BLaER1 treated with 17β-estradiol and CSF1 and Interleukin-3, amounts not matched to agents 10 nM and 100 nM (cell line): ENCODE measurements around the gene NCMAP.

ENCODE experiments used
- H3K27ac ChIP-seq, 11 experiments: shearing (Covaris generic); formaldehyde crosslinking; 2 replicates each; pipeline ENCODE4 v1.8.1; 2022
- H3K27me3 ChIP-seq, 11 experiments: shearing (Covaris generic); formaldehyde crosslinking; 2 replicates each; pipeline ENCODE4 v1.8.1; 2022
- H3K36me3 ChIP-seq, 11 experiments: shearing (Covaris generic); formaldehyde crosslinking; 2 replicates each; pipeline ENCODE4 v1.8.1; 2022
- H3K4me1 ChIP-seq, 10 experiments: shearing (Covaris generic); formaldehyde crosslinking; 2 replicates each; pipeline ENCODE4 v1.8.1; 2022
- H3K4me2 ChIP-seq, 11 experiments: shearing (Covaris generic); formaldehyde crosslinking; 2 replicates each; pipeline ENCODE4 v1.8.1; 2022
- H3K4me3 ChIP-seq, 10 experiments: shearing (Covaris generic); formaldehyde crosslinking; 2 replicates each; pipeline ENCODE4 v1.8.1; 2022
- H3K9ac ChIP-seq, 11 experiments: shearing (Covaris generic); formaldehyde crosslinking; 2 replicates each; pipeline ENCODE4 v1.8.1; 2022
- H3K9me3 ChIP-seq, 11 experiments: shearing (Covaris generic); formaldehyde crosslinking; replicated peaks in 1 of 11; 2 replicates each; pipeline ENCODE4 v1.8.1; 2022
- H4K20me1 ChIP-seq, 11 experiments: shearing (Covaris generic); formaldehyde crosslinking; 2 replicates each; pipeline ENCODE4 v1.8.1; 2022
- Cebpa-rat ChIP-seq, 11 experiments: shearing (Covaris generic); IDR thresholded peaks; 2 replicates each; pipeline ENCODE4 v1.8.1; 2022

The NCMAP gene

GRCh38 chr1:24621121-24621520 is 65.2 kb downstream of the NCMAP start:
- H3K4me3 ChIP-seq: no peak overlapping the region
- no peaks in the 10 kb centered on the region for H3K36me3 ChIP-seq
- H4K20me1 ChIP-seq: no peaks in the 10 kb centered on the region
- H3K27me3 ChIP-seq: no peaks in the 10 kb centered on the region
- H3K9me3 ChIP-seq: peaks cover 0 to 8% (median 0%) of the 10 kb centered on the region in 11 experiments; a peak in 1 of 22 replicates
- H3K4me1 ChIP-seq: no peaks in the 10 kb centered on the region
- H3K27ac ChIP-seq: no peak overlapping the region
- TF ChIP-seq Cebpa-rat (IDR thresholded peaks at IDR 0.05): no peak
- H3K4me2 ChIP-seq: no peak overlapping the region
- H3K9ac ChIP-seq: no peak overlapping the region

- Histone ChIP-seq H3K36me3 (no peaks in the 10 kb centered on the region), H3K4me2 (no peak overlapping the region), H3K27me3 (no peaks in the 10 kb centered on the region), H3K9ac (no peak overlapping the region), H3K27ac (no peak overlapping the region), H3K4me3 (no peak overlapping the region), H3K4me1 (no peaks in the 10 kb centered on the region), H4K20me1 (no peaks in the 10 kb centered on the region), H3K9me3 (peaks cover 0 to 9% (median 0%) of the 10 kb centered on the region in 11 experiments; a peak in 1 of 22 replicates)
- TF ChIP-seq Cebpa-rat (IDR thresholded peaks at IDR 0.05): no peak
Measured at GRCh38 chr1:24622218-24622617, 66.3 kb downstream of the NCMAP start.

GRCh38 chr1:24632832-24633175 is 76.9 kb downstream of the NCMAP start:
- Histone ChIP-seq H3K9ac (no peak overlapping the region), H3K4me2 (no peak overlapping the region), H3K27ac (no peak overlapping the region), H3K9me3 (no peaks in the 10 kb centered on the region), H3K4me3 (no peak overlapping the region), H3K27me3 (no peaks in the 10 kb centered on the region), H3K36me3 (no peaks in the 10 kb centered on the region), H3K4me1 (peaks cover 4 to 16% (median 11%) of the 10 kb centered on the region in 10 experiments; a peak in 18 of 20 replicates), H4K20me1 (no peaks in the 10 kb centered on the region)
- no peak for TF ChIP-seq Cebpa-rat (IDR thresholded peaks at IDR 0.05)

GRCh38 chr1:24635195-24635843 is 79.4 kb downstream of the NCMAP start:
- Histone ChIP-seq H3K4me1 (peaks cover 0 to 26% (median 9%) of the 10 kb centered on the region in 10 experiments; a peak in 12 of 20 replicates), H3K4me3 (no peak overlapping the region), H3K9ac (no peak overlapping the region), H3K27ac (no peak overlapping the region), H3K9me3 (no peaks in the 10 kb centered on the region), H3K4me2 (no peak overlapping the region), H3K27me3 (no peaks in the 10 kb centered on the region), H4K20me1 (no peaks in the 10 kb centered on the region), H3K36me3 (no peaks in the 10 kb centered on the region)
- TF ChIP-seq Cebpa-rat (IDR thresholded peaks at IDR 0.05): no peak

GRCh38 chr1:24636661-24637357 is 80.9 kb downstream of the NCMAP start:
- H3K9me3 ChIP-seq: no peaks in the 10 kb centered on the region
- peak overlapping the region in 1 of 11 experiments; percentile 37; a peak in 1 of 22 replicates for H3K9ac ChIP-seq
- H3K36me3 ChIP-seq: no peaks in the 10 kb centered on the region
- no peaks in the 10 kb centered on the region for H3K27me3 ChIP-seq
- no peak for TF ChIP-seq Cebpa-rat (IDR thresholded peaks at IDR 0.05)
- peaks cover 10 to 40% (median 22%) of the 10 kb centered on the region in 10 experiments for H3K4me1 ChIP-seq
- peak overlapping the region in 4 of 11 experiments; percentile 2 to 30 (median 8); a peak in 4 of 22 replicates for H3K4me2 ChIP-seq
- no peaks in the 10 kb centered on the region for H4K20me1 ChIP-seq
- no peak overlapping the region for H3K27ac ChIP-seq
- no peak overlapping the region for H3K4me3 ChIP-seq

- no peaks in the 10 kb centered on the region for H3K36me3 ChIP-seq
Measured at GRCh38 chr1:24639094-24639493, 83.2 kb downstream of the NCMAP start.

GRCh38 chr1:24639881-24640280 is 84.0 kb downstream of the NCMAP start:
- peaks cover under 1 to 6% (median 2%) of the 10 kb centered on the region in 11 experiments; a peak in 13 of 22 replicates for H3K36me3 ChIP-seq
- H3K27ac ChIP-seq: 0 out of 22 replicates have a peak overlapping the region, but pooled peaks of 1 of the 11 experiments have one; percentile 14
- H4K20me1 ChIP-seq: peaks cover 13 to 17% (median 16%) of the 10 kb centered on the region in 11 experiments
- no peaks in the 10 kb centered on the region for H3K9me3 ChIP-seq
- TF ChIP-seq Cebpa-rat (IDR thresholded peaks at IDR 0.05): no peak
- H3K27me3 ChIP-seq: no peaks in the 10 kb centered on the region
- no peak overlapping the region for H3K9ac ChIP-seq
- H3K4me2 ChIP-seq: peak overlapping the region in 2 of 11 experiments; percentile 24 to 85; a peak in 4 of 22 replicates
- H3K4me3 ChIP-seq: no peak overlapping the region
- H3K4me1 ChIP-seq: peaks cover 21 to 48% (median 32%) of the 10 kb centered on the region in 10 experiments

More at GRCh38 chr1:24639094-24639493, 83.2 kb downstream of the NCMAP start:
- Histone ChIP-seq H4K20me1 (peaks cover 5 to 10% (median 8%) of the 10 kb centered on the region in 11 experiments; a peak in 21 of 22 replicates), H3K4me2 (peak overlapping the region in 1 of 11 experiments; percentile 24; a peak in 1 of 22 replicates), H3K9me3 (no peaks in the 10 kb centered on the region), H3K4me1 (peaks cover 14 to 40% (median 24%) of the 10 kb centered on the region in 10 experiments), H3K27me3 (no peaks in the 10 kb centered on the region), H3K9ac (no peak overlapping the region), H3K27ac (no peak overlapping the region), H3K4me3 (no peak overlapping the region)
- peak in 1 of 11 experiments; percentile 42; a peak in 1 of 22 replicates for TF ChIP-seq Cebpa-rat (IDR thresholded peaks at IDR 0.05)

- no peak for TF ChIP-seq Cebpa-rat (IDR thresholded peaks at IDR 0.05)
- H3K4me2 ChIP-seq: peak overlapping the region in 2 of 11 experiments; percentile 85 to 92; a peak in 5 of 22 replicates
- H3K4me1 ChIP-seq: peaks cover 23 to 52% (median 36%) of the 10 kb centered on the region in 10 experiments
- no peaks in the 10 kb centered on the region for H3K27me3 ChIP-seq
- no peaks in the 10 kb centered on the region for H3K9me3 ChIP-seq
- 0 out of 22 replicates have a peak overlapping the region, but pooled peaks of 1 of the 11 experiments have one; percentile 14 for H3K27ac ChIP-seq
- no peak overlapping the region for H3K4me3 ChIP-seq
- no peak overlapping the region for H3K9ac ChIP-seq
- peaks cover 4 to 10% (median 6%) of the 10 kb centered on the region in 11 experiments; a peak in 19 of 22 replicates for H3K36me3 ChIP-seq
- peaks cover 17 to 21% (median 20%) of the 10 kb centered on the region in 11 experiments for H4K20me1 ChIP-seq
Measured at GRCh38 chr1:24640288-24640687, 84.4 kb downstream of the NCMAP start.

- H3K4me3 ChIP-seq: peak overlapping the region; percentile 73 to 98 (median 94)
- peaks cover 31 to 36% (median 35%) of the 10 kb centered on the region in 11 experiments for H4K20me1 ChIP-seq
- H3K9ac ChIP-seq: peak overlapping the region; percentile 92 to 100 (median 98)
- H3K9me3 ChIP-seq: no peaks in the 10 kb centered on the region
- no peaks in the 10 kb centered on the region for H3K27me3 ChIP-seq
- H3K4me1 ChIP-seq: peaks cover 28 to 50% (median 36%) of the 10 kb centered on the region in 10 experiments
- no peak for TF ChIP-seq Cebpa-rat (IDR thresholded peaks at IDR 0.05)
- peak overlapping the region; percentile 92 to 100 (median 97) for H3K27ac ChIP-seq
- peaks cover 18 to 24% (median 20%) of the 10 kb centered on the region in 11 experiments for H3K36me3 ChIP-seq
- H3K4me2 ChIP-seq: peak overlapping the region; percentile 83 to 96 (median 87)
Measured at GRCh38 chr1:24641646-24642151, 85.8 kb downstream of the NCMAP start.
